IMR-90 (cell line): ENCODE results near the gene CHMP6. TPM values are rescaled to one million over a fixed set of nuclear protein-coding genes. Genes with fewer than 3 reads are reported as not detected.

Experiments
- ATAC-seq: fragments of 200-7000 bp; cut with Tn5 transposase; 2 replicates; pipeline ENCODE4 v1.9.1; 2020; ENCODE audit warnings: low read depth, mild to moderate bottlenecking, moderate library complexity
- BruUV-seq: library from RNA; stranded (reverse); fragments of 400-500 nt; replicated peaks from 2 replicates; lab custom pipeline; 2021; lab: Mats Ljungman, UMichigan
- CTCF ChIA-PET: fragments of 300-600 bp; formaldehyde crosslinking; extraction: SDS; loops from one replicate; lab custom pipeline; 2021; ENCODE audit warnings: antibody characterized with exemption; lab: Yijun Ruan, JAX
- POLR2A ChIA-PET: fragments of 300-600 bp; sonication (Branson Sonifier 250); formaldehyde crosslinking; loops from one replicate; lab custom pipeline; 2022; ENCODE audit warnings: antibody characterized with exemption; ENCODE audit not compliant: unreplicated experiment; lab: Charles Lee
- DNase-seq: peaks from one replicate; pipeline ENCODE4 v3.0.0; 2013
- H2AFZ ChIP-seq: replicated peaks from 2 replicates; pipeline ENCODE3; 2013; ENCODE audit warnings: low read length, mild to moderate bottlenecking; ENCODE audit not compliant: poor library complexity
- H2AK5ac ChIP-seq: 2 replicates; pipeline ENCODE4 v1.6.1; 2013; ENCODE audit warnings: low read depth, low read length, inconsistent platforms
- H2AK9ac ChIP-seq: replicated peaks from 2 replicates; pipeline ENCODE3; 2013; ENCODE audit warnings: mild to moderate bottlenecking, low read depth, low read length, moderate library complexity; ENCODE audit not compliant: poor library complexity
- H2BK120ac ChIP-seq: 2 replicates; pipeline ENCODE4 v1.6.1; 2013; ENCODE audit warnings: low read depth, low read length, inconsistent platforms
- H2BK15ac ChIP-seq: 3 replicates; pipeline ENCODE4 v1.6.1; 2013; ENCODE audit warnings: low read depth, low read length, inconsistent platforms
- H2BK20ac ChIP-seq: 2 replicates; pipeline ENCODE4 v1.6.1; 2013; ENCODE audit warnings: low read depth, mild to moderate bottlenecking, inconsistent platforms, low read length, moderate library complexity
- H2BK5ac ChIP-seq: 2 replicates; pipeline ENCODE4 v1.6.1; 2013; ENCODE audit warnings: mild to moderate bottlenecking, low read depth, low read length, inconsistent platforms; ENCODE audit not compliant: poor library complexity, severe bottlenecking
- H3K14ac ChIP-seq: replicated peaks from 2 replicates; pipeline ENCODE4 v1.6.1; 2013; ENCODE audit warnings: low read depth, low read length, inconsistent platforms
- H3K18ac ChIP-seq: 2 replicates; pipeline ENCODE4 v1.6.1; 2013; ENCODE audit warnings: low read depth, low read length, control low read depth
- H3K23ac ChIP-seq: 2 replicates; pipeline ENCODE4 v1.6.1; 2013; ENCODE audit warnings: low read depth, low read length, inconsistent platforms
- H3K27ac ChIP-seq: 2 replicates; pipeline ENCODE4 v1.5.1; 2013; ENCODE audit warnings: mild to moderate bottlenecking, control low read depth, low read length; ENCODE audit not compliant: insufficient read depth
- H3K27me3 ChIP-seq: 2 replicates; pipeline ENCODE4 v1.6.1; 2013; ENCODE audit warnings: low read length; ENCODE audit not compliant: control insufficient read depth, insufficient read depth
- H3K36me3 ChIP-seq: 2 replicates; pipeline ENCODE4 v1.6.1; 2013; ENCODE audit warnings: low read length, mixed read lengths; ENCODE audit not compliant: control insufficient read depth, insufficient read depth
- H3K4ac ChIP-seq: 2 replicates; pipeline ENCODE4 v1.6.1; 2013; ENCODE audit warnings: low read depth, low read length, inconsistent platforms
- H3K4me1 ChIP-seq: 2 replicates; pipeline ENCODE4 v1.6.1; 2013; ENCODE audit warnings: low read length, mixed read lengths; ENCODE audit not compliant: control insufficient read depth, insufficient read depth
- H3K4me2 ChIP-seq: 2 replicates; pipeline ENCODE4 v1.6.1; 2013; ENCODE audit warnings: low read depth, mild to moderate bottlenecking, control low read depth, low read length, moderate library complexity
- H3K4me3 ChIP-seq: 2 replicates; pipeline ENCODE4 v1.5.1; 2013; ENCODE audit warnings: low read depth, mild to moderate bottlenecking, control low read depth, low read length, moderate library complexity; ENCODE audit not compliant: insufficient read depth
- H3K56ac ChIP-seq: 2 replicates; pipeline ENCODE4 v1.6.1; 2013; ENCODE audit warnings: low read length, inconsistent platforms; ENCODE audit not compliant: insufficient read depth; ENCODE audit errors: extremely low read depth
- H3K79me1 ChIP-seq, 2 experiments: 2 replicates each; pipeline ENCODE4 v1.6.1; 2013; ENCODE audit warnings: low read length in 2 of 2, inconsistent platforms in 1 of 2, low read depth in 1 of 2
- H3K9ac ChIP-seq: 2 replicates; pipeline ENCODE4 v1.6.1; 2013; ENCODE audit warnings: low read depth, low read length, control low read depth
- H3K9me1 ChIP-seq: 2 replicates; pipeline ENCODE4 v1.6.1; 2013; ENCODE audit warnings: low read length, inconsistent platforms; ENCODE audit not compliant: insufficient read depth
- H3K9me3 ChIP-seq: 2 replicates; pipeline ENCODE4 v1.6.1; 2013; ENCODE audit warnings: low read length; ENCODE audit not compliant: control insufficient read depth, insufficient read depth
- H4K20me1 ChIP-seq: 2 replicates; pipeline ENCODE4 v1.6.1; 2013; ENCODE audit warnings: low read length, inconsistent platforms; ENCODE audit not compliant: insufficient read depth
- H4K5ac ChIP-seq: 2 replicates; pipeline ENCODE4 v1.6.1; 2013; ENCODE audit warnings: mild to moderate bottlenecking, low read depth, low read length, control low read depth
- H4K8ac ChIP-seq, 2 experiments: 2 replicates each; pipeline ENCODE4 v1.6.1; 2013; ENCODE audit warnings: low read depth in 2 of 2, low read length in 2 of 2, control low read depth in 1 of 2, inconsistent platforms in 1 of 2
- H4K91ac ChIP-seq: 2 replicates; pipeline ENCODE4 v1.6.1; 2013; ENCODE audit warnings: low read depth, low read length, inconsistent platforms; ENCODE audit not compliant: insufficient read depth
- BHLHE40 ChIP-seq: fragments of 150-350 bp; IDR thresholded peaks from 2 replicates; pipeline ENCODE4 v1.6.1; 2016; ENCODE audit warnings: mild to moderate bottlenecking, low read depth, low read length
- CHD1 ChIP-seq: IDR thresholded peaks from 2 replicates; pipeline ENCODE4 v1.6.1; 2012; ENCODE audit warnings: low read depth, low read length, improper control_type of control experiment
- MAFK ChIP-seq: IDR thresholded peaks from 2 replicates; pipeline ENCODE4 v1.6.1; 2012; ENCODE audit warnings: low read depth, low read length, improper control_type of control experiment
- MAZ ChIP-seq: IDR thresholded peaks from 2 replicates; pipeline ENCODE4 v1.6.1; 2012; ENCODE audit warnings: low read depth, mild to moderate bottlenecking, low read length, improper control_type of control experiment, moderate library complexity, borderline replicate concordance
- POLR2A ChIP-seq: IDR thresholded peaks from 2 replicates; pipeline ENCODE4 v1.6.1; 2012; ENCODE audit warnings: mild to moderate bottlenecking, low read depth, low read length
- RAD21 ChIP-seq: IDR thresholded peaks from 2 replicates; pipeline ENCODE4 v1.6.1; 2012; ENCODE audit warnings: low read length, improper control_type of control experiment
- RCOR1 ChIP-seq: IDR thresholded peaks from 2 replicates; pipeline ENCODE4 v1.6.1; 2012; ENCODE audit warnings: mild to moderate bottlenecking, low read length, improper control_type of control experiment; ENCODE audit not compliant: insufficient replicate concordance
- RFX5 ChIP-seq: IDR thresholded peaks from 2 replicates; pipeline ENCODE4 v1.8.0; 2012; ENCODE audit warnings: low read depth, mild to moderate bottlenecking, low read length, moderate library complexity
- SMC3 ChIP-seq: fragments of 150-350 bp; IDR thresholded peaks from 2 replicates; pipeline ENCODE4 v1.6.1; 2016; ENCODE audit warnings: low read depth, mild to moderate bottlenecking, antibody characterized with exemption, low read length, moderate library complexity
- WGBS, 2 experiments: methylation state at CpG; one replicate each; pipeline versions ENCODE4 v1.1.5 to v1.1.7; 2013; ENCODE audit warnings: missing lambda C conversion rate in 2 of 2; ENCODE audit not compliant: insufficient read length in 1 of 2; ENCODE audit errors: extremely low coverage in 2 of 2; 5-methylcytosine and 5-hydroxymethylcytosine counted together
- dilution Hi-C: fragments of 300-500 bp; cut with HindIII; formaldehyde crosslinking; loops from one replicate; pipeline ENCODE4 v1.14.3; 2018; ENCODE audit warnings: low sequenced_read_pairs; ENCODE audit not compliant: unreplicated experiment
- in situ Hi-C: fragments of 300-500 bp; cut with MboI; formaldehyde crosslinking; loops from 3 replicates; pipeline ENCODE4 v1.14.3; 2019; ENCODE audit warnings: low sequenced_read_pairs, inconsistent platforms, mixed read lengths
- intact Hi-C: fragments of 100-400 bp; cut with micrococcal nuclease; formaldehyde crosslinking; loops from 2 replicates; pipeline ENCODE4 v1.10.0; 2022
- polyA plus RNA-seq, 3 experiments: library from polyadenylated mRNA; depleted of rRNA; stranded (reverse); fragments of >200 nt; gene quantifications; 2 replicates each; pipeline ENCODE4 v1.2.3, GENCODE V29; 2012; ENCODE audit warnings: low replicate concordance in 1 of 3
- total RNA-seq: library from RNA; depleted of rRNA; stranded (reverse); fragments of >200 nt; gene quantifications from 2 replicates; pipeline ENCODE4 v1.2.3, GENCODE V29; 2012
- TF ChIP-seq, protein P1 (sequence below): fragments of 150-350 bp; IDR thresholded peaks from 2 replicates; pipeline ENCODE4 v1.6.1; 2017; ENCODE audit warnings: mild to moderate bottlenecking, antibody characterized with exemption, low read length, low read depth
- TF ChIP-seq, protein P2 (sequence below): conservative IDR thresholded peaks from 2 replicates; pipeline ENCODE4 v1.5.1; 2012; ENCODE audit warnings: mild to moderate bottlenecking, low read depth, low read length, improper control_type of control experiment

Gene CHMP6
- total and polyA plus RNA-seq, 2 of the 4 experiments (the other 2 are of a cell fraction), result 5.0 to 40.3 TPM

DNA sequence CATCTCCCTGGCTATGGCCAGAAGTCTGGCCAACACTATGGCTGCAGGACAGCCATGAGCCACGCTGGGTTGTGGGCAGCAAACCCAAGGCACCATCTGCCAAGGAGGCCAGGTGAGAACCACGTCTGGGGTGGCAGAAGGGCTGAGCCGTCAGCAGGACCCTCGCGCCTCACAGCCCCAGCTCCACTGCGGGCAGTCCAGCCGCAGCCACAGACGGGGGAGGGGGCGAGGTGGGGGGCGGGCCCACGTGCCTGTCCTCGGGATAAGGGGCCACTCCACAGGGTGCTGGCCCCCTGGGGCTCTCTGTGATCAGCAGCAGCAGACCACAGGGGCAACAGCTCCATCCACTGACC lies 36.8 kb downstream of the CHMP6 start:
- in situ Hi-C loops (no loop called here), intact Hi-C loops (no loop called here), dilution Hi-C loops (no loop called here)
- ChIA-PET POLR2A (no interaction called here), CTCF (no interaction called here)
- Histone ChIP-seq H4K5ac (no peak overlapping the region), H3K27me3 (peaks cover 32% of the 10 kb centered on the region), H3K4me2 (no peak overlapping the region), H2BK20ac (no peak overlapping the region), H4K91ac (no peak overlapping the region), H3K36me3 (peaks cover 15% of the 10 kb centered on the region; the same call in 1 of the 2 replicates), H4K8ac (no peak overlapping the region), H4K20me1 (no peaks in the 10 kb centered on the region), H3K79me1 (peaks cover 0 to 7% of the 10 kb centered on the region in 2 experiments; a peak in 2 of 4 replicates), H3K9me1 (no peaks in the 10 kb centered on the region), H2AFZ (no peak overlapping the region), H3K18ac (no peak overlapping the region), H2BK120ac (no peak overlapping the region), H3K4me3 (no peak overlapping the region), H3K9me3 (peaks cover 1% of the 10 kb centered on the region; the same call in 1 of the 2 replicates), H3K4me1 (peaks cover 4% of the 10 kb centered on the region), H2BK5ac (no peak overlapping the region), H3K27ac (no peak overlapping the region), H3K56ac (no peak overlapping the region), H3K14ac (no peak overlapping the region), H2AK5ac (no peak overlapping the region), H2BK15ac (no peak overlapping the region), H2AK9ac (peak overlapping the region; percentile 16), H3K9ac (no peak overlapping the region), H3K4ac (no peak overlapping the region), H3K23ac (no peak overlapping the region)
- TF ChIP-seq CHD1 (no peak), RFX5 (no peak), POLR2A (no peak), RAD21 (no peak), RCOR1 (no peak), BHLHE40 (no peak), SMC3 (no peak), MAFK (no peak), MAZ (no peak)
- TF ChIP-seq, protein P1, sequence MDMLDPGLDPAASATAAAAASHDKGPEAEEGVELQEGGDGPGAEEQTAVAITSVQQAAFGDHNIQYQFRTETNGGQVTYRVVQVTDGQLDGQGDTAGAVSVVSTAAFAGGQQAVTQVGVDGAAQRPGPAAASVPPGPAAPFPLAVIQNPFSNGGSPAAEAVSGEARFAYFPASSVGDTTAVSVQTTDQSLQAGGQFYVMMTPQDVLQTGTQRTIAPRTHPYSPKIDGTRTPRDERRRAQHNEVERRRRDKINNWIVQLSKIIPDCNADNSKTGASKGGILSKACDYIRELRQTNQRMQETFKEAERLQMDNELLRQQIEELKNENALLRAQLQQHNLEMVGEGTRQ, result no peak
- TF ChIP-seq, protein P2, sequence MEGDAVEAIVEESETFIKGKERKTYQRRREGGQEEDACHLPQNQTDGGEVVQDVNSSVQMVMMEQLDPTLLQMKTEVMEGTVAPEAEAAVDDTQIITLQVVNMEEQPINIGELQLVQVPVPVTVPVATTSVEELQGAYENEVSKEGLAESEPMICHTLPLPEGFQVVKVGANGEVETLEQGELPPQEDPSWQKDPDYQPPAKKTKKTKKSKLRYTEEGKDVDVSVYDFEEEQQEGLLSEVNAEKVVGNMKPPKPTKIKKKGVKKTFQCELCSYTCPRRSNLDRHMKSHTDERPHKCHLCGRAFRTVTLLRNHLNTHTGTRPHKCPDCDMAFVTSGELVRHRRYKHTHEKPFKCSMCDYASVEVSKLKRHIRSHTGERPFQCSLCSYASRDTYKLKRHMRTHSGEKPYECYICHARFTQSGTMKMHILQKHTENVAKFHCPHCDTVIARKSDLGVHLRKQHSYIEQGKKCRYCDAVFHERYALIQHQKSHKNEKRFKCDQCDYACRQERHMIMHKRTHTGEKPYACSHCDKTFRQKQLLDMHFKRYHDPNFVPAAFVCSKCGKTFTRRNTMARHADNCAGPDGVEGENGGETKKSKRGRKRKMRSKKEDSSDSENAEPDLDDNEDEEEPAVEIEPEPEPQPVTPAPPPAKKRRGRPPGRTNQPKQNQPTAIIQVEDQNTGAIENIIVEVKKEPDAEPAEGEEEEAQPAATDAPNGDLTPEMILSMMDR, result no peak
- BruUV-seq, result no TSS peak
- WGBS, 2 experiments, result 0% methylated on average over 1 of the region's 12 CpGs; no CpG with 5 or more reads in 1 of the 2 experiments
- DNase-seq (no peak), ATAC-seq (no peak)
